IPS DF 6.9 (cell line): ENCODE data around the gene XIST.
"Not testable (repeated sequence)": the region's sequence is repeated elsewhere in the genome, so short reads cannot be mapped to it uniquely, and the experiment has no call there.

Experiments used
- DNase-seq: peaks from one replicate; pipeline ENCODE4 v3.0.0-alpha.2; 2013; ENCODE audit warnings: low read depth, low spot score
- H3K27ac ChIP-seq: one replicate; pipeline ENCODE4 v1.5.1; 2013; ENCODE audit warnings: low read length, control low read depth
- H3K27me3 ChIP-seq: 2 replicates; pipeline ENCODE4 v1.6.1; 2013; ENCODE audit warnings: mild to moderate bottlenecking, low read length; ENCODE audit not compliant: control insufficient read depth, insufficient read depth
- H3K36me3 ChIP-seq: 2 replicates; pipeline ENCODE4 v1.6.1; 2013; ENCODE audit warnings: low read length; ENCODE audit not compliant: control insufficient read depth, insufficient read depth
- H3K4me1 ChIP-seq: 2 replicates; pipeline ENCODE4 v1.6.1; 2013; ENCODE audit warnings: low read length; ENCODE audit not compliant: control insufficient read depth, insufficient read depth
- H3K4me3 ChIP-seq: 2 replicates; pipeline ENCODE4 v1.5.1; 2013; ENCODE audit warnings: mild to moderate bottlenecking, low read length
- H3K9me3 ChIP-seq: 2 replicates; pipeline ENCODE4 v1.6.1; 2013; ENCODE audit warnings: low read length, inconsistent platforms; ENCODE audit not compliant: control insufficient read depth, insufficient read depth
- WGBS: extraction: QIAGEN DNeasy Blood & Tissue Kit; methylation state at CpG from one replicate; pipeline ENCODE4 v1.1.7; 2013; ENCODE audit warnings: mixed read lengths, missing lambda C conversion rate; ENCODE audit not compliant: insufficient read length, insufficient coverage; 5-methylcytosine and 5-hydroxymethylcytosine counted together

XIST gene

DNA sequence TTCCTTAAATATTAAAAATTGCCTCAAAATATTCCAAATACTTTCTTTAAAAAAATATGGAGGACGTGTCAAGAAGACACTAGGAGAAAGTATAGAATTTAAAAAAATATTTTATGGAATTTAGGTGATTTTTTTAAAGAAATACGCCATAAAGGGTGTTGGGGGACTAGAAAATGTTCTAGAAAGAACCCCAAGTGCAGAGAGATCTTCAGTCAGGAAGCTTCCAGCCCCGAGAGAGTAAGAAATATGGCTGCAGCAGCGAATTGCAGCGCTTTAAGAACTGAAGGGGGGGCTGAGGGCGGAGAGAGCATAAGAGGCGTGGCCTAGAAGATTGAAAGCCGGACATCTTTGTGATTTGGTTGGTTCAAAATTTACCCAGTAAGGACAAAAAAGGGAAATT, at the start of gene XIST:
TSS of gene XIST (minus strand) at position 248 of the 400 bp plus-strand sequence.
- Histone ChIP-seq H3K9me3 (no peaks in the 10 kb centered on the region), H3K27ac (no peak within 1 kb of the TSS), H3K4me1 (no peaks in the 10 kb centered on the region), H3K4me3 (no peak within 1 kb of the TSS), H3K36me3 (no peaks in the 10 kb centered on the region; the same call in 1 of the 2 replicates), H3K27me3 (no peaks in the 10 kb centered on the region)
- no peak for DNase-seq
- WGBS = 100% methylated on average over 2 of the region's 8 CpGs

DNA sequence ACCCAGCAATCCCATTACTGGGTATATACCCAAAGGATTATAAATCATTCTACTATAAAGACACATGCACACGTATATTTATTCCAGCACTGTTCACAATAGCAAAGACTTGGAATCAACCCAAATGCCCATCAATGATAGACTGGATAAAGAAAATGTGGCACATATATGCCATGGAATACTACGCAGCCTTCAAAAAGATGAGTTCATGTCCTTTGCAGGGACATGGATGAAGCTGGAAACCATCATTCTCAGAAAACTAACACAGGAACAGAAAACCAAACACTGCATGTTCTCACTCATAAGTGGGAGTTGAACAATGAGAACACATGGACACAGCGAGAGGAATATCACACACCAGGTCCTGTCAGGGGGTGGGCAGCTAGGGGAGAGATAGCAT, 45.8 kb upstream of the XIST start:
- H3K9me3 ChIP-seq, DNase-seq, H3K27ac ChIP-seq, H3K36me3 ChIP-seq, H3K4me1 ChIP-seq, H3K27me3 ChIP-seq, H3K4me3 ChIP-seq: not testable (repeated sequence)
- WGBS = no CpG with 5 or more reads among the region's 3 CpGs

DNA sequence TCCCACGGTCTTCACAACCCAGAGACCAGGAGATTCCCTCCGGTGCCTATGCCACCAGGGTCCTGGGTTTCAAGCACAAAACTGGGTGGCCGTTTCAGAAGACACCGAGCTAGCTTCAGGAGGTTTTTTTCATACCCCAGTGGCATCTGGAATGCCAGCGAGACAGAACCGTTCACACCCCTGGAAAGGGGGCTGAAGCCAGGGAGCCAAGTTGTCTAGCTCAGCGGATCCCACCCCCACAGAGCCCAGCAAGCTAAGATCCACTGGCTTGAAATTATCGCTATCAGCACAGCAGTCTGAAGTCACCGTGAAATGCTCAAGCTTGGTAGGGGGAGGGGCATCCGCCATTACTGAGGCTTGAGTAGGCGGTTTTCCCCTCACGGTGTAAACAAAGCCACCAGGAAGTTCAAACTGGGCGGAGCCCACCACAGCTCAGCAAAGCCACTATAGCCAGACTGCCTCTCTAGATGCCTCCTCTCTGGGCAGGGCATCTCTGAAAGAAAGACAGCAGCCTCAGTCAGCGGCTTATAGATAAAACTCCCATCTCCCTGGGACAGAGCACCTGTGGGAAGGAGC, 40.1 kb upstream of the XIST start:
- H3K27me3 ChIP-seq, H3K4me1 ChIP-seq, H3K4me3 ChIP-seq, H3K27ac ChIP-seq, DNase-seq, H3K36me3 ChIP-seq, H3K9me3 ChIP-seq: not testable (repeated sequence)
- WGBS = no CpG with 5 or more reads among the region's 14 CpGs

DNA sequence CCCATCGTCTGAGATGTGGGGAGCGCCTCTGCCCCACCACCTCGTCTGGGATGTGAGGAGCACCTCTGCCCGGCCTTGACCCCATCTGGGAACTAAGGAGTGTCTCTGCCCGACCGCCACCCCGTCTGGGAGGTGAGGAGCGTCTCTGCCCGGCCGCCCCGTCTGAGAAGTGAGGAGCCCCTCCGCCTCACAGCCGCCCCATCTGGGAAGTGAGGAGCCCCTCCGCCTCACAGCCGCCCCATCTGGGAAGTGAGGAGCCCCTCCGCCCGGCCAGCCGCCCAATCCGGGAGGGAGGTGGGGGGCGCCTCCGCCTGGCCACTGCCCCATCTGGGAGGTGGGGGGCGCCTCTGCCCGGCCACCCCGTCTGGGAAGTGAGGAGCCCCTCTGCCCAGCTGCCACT, 29.7 kb upstream of the XIST start:
- not testable (repeated sequence) for H3K4me1 ChIP-seq, H3K27ac ChIP-seq, H3K9me3 ChIP-seq, DNase-seq, H3K36me3 ChIP-seq, H3K27me3 ChIP-seq, H3K4me3 ChIP-seq
- no CpG with 5 or more reads among the region's 24 CpGs for WGBS

DNA sequence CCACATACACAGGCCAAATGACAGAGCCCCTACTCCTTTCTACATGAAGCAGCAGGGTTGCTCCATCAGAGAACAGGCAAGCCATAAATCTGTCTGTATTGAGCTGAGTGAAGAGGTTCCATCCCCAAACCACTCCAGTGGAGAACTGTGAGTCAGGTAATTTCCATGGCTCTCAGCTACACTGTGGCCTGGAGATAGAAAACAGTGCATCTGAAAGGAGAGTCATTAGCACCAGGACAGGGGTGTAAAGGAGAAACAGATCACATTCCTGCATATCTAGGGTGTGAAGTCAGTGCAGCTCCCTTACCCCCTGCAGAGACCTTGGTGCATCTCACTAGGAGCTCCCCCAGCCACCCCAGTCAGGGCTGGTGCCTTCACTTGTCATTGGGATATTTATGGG, 25.2 kb upstream of the XIST start:
- Histone ChIP-seq H3K4me3 (no peak overlapping the region), H3K9me3 (no peaks in the 10 kb centered on the region), H3K27me3 (no peaks in the 10 kb centered on the region), H3K36me3 (no peaks in the 10 kb centered on the region), H3K27ac (no peak overlapping the region), H3K4me1 (no peaks in the 10 kb centered on the region; the same call in 1 of the 2 replicates)
- no peak for DNase-seq

DNA sequence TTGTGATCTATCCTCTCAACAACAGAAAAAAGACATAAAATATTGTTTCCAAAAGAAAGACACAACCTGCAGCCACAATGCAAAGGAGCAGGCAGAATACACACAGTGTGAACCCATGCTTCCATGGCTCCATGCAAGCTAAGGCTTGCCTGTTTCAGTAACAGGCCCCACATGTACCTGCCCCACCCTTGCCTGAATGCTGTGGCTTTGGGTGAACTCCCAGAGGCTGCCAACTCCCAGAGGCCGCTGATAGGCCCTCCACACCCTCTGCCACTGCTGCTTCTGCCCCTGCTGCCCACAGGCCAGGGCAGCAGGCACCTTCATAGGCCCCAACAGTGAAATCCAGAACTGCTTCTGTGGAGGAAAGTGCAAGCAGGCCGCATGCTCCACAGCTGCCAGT, 24.4 kb upstream of the XIST start:
- Histone ChIP-seq H3K9me3 (no peaks in the 10 kb centered on the region), H3K4me1 (no peaks in the 10 kb centered on the region; the same call in 1 of the 2 replicates), H3K36me3 (no peaks in the 10 kb centered on the region), H3K27me3 (no peaks in the 10 kb centered on the region), H3K27ac (no peak overlapping the region), H3K4me3 (no peak overlapping the region)
- WGBS = no CpG with 5 or more reads among the region's 2 CpGs
- no peak for DNase-seq

DNA sequence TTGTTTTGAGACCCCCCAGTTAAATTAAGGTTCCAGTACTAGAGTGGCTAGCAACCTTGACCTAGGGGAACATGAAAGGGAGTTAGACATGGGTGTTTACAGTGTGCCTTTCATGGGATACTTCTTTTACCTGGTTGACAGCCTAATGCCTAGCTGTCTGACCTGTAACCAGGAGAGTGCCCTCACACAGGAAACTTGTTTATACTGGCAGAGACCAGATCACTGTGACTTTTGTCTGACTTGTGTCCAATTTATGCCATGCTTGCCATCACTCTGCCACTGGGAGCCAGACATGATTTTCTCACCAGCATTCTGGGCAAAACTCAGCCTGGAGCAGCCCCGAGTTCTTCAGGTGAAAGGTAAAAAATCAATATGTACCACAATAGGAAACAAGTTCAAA, 16.4 kb upstream of the XIST start:
- Histone ChIP-seq H3K27ac (no peak overlapping the region), H3K9me3 (no peaks in the 10 kb centered on the region), H3K4me1 (no peaks in the 10 kb centered on the region), H3K36me3 (no peaks in the 10 kb centered on the region), H3K4me3 (no peak overlapping the region), H3K27me3 (no peaks in the 10 kb centered on the region)
- no CpG with 5 or more reads among the region's 1 CpG for WGBS
- DNase-seq = no peak

DNA sequence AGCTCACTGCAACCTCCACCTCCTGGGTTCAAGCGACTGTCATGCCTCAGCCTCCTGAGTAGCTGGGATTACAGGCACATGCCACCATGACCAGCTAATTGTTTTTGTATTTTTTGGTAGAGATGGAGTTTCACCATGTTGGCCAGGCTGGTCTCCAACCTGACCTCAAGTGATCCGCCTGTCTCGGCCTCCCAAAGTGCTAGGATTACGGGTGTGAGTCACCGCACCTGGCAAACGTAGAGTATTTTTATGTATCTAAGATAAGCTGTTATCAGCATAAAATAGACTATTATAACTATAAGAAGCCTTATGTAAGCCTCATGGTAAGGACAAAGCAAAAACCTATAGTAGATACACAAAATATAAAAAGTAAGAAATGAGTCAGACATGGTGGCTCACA, 14.6 kb upstream of the XIST start:
- Histone ChIP-seq H3K4me3 (no peak overlapping the region), H3K27me3 (no peaks in the 10 kb centered on the region), H3K4me1 (no peaks in the 10 kb centered on the region), H3K36me3 (no peaks in the 10 kb centered on the region), H3K9me3 (no peaks in the 10 kb centered on the region), H3K27ac (no peak overlapping the region)
- DNase-seq = no peak
- no CpG with 5 or more reads among the region's 6 CpGs for WGBS

DNA sequence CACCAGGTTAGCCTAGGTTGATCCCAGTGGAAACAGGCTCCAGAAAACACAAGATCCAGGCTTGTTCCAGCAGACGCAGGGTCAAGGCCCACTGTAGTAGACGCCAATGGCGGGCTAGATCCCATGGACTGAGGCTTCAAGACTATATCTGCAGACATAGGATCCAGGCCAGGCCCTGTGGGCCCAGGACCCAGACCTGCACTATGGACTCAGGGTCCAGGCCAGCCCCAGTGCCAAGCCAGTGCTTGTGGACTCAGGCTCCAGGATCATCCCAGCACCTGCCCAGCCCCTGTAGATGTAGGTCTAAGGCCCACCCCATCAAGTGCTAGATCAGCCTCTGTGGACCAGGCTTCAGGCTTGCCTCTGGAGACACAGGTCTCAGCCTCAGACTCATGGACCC, 11.3 kb upstream of the XIST start:
- H3K27ac ChIP-seq = no peak overlapping the region
- WGBS = no CpG with 5 or more reads among the region's 3 CpGs
- no peaks in the 10 kb centered on the region for H3K36me3 ChIP-seq
- no peaks in the 10 kb centered on the region for H3K4me1 ChIP-seq
- no peaks in the 10 kb centered on the region for H3K9me3 ChIP-seq
- no peak overlapping the region for H3K4me3 ChIP-seq
- DNase-seq = no peak
- H3K27me3 ChIP-seq = no peaks in the 10 kb centered on the region

DNA sequence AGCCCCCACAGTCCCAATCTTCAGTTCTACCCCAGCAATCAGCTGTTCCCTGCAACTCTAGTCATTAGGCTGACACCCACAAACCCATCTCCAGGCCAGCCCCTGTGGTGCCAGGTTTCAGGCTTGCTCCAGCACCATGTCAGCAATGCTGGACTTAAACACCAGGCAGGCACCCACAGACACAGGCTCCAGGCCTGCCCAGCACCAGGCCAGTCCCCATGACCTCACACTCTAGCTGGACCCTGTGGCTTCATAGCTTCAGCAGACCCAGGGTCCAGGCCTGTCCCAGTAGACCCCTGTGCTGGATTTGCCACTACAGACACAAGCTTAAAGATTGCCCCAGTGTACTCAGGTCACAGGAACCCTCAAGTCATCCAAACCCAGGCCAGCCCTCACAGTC, 10.8 kb upstream of the XIST start:
- no peak for DNase-seq
- H3K36me3 ChIP-seq = no peaks in the 10 kb centered on the region
- no peak overlapping the region for H3K27ac ChIP-seq
- H3K4me1 ChIP-seq = no peaks in the 10 kb centered on the region
- H3K4me3 ChIP-seq = no peak overlapping the region
- no peaks in the 10 kb centered on the region for H3K9me3 ChIP-seq
- H3K27me3 ChIP-seq = no peaks in the 10 kb centered on the region

DNA sequence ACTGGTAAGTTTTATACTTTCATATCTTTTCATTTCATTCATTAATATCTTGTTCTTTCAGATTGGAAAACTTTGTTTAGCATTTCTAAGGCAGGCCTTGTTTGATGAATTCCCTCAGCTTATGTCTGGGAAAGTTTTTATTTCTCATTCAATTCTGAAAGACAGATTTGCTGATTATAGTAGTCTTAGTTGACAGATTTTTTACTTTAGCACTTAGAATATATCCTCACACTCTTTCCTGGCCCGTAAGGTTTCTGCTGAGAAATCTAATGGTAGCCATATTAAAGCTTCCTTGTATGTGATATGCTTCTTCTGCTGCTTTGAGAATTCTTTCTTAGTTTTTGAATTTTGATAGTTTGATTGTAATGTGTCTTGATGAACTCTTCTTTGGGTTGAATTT, 7.1 kb upstream of the XIST start:
- no peak for DNase-seq
- H3K27ac ChIP-seq = no peak overlapping the region
- H3K27me3 ChIP-seq = no peaks in the 10 kb centered on the region
- no CpG with 5 or more reads among the region's 1 CpG for WGBS
- H3K9me3 ChIP-seq = no peaks in the 10 kb centered on the region
- H3K36me3 ChIP-seq = no peaks in the 10 kb centered on the region
- no peak overlapping the region for H3K4me3 ChIP-seq
- no peaks in the 10 kb centered on the region for H3K4me1 ChIP-seq
